Activated T-cell treated with anti-CD3 and anti-CD28 coated beads for 24 hours (primary cell): ENCODE data around the gene KRT2.
"Not testable (repeated sequence)": the region's sequence is repeated elsewhere in the genome, so short reads cannot be mapped to it uniquely, and the experiment has no call there.

Experiments
- DNase-seq: peaks from one replicate; pipeline ENCODE4 v3.0.0-alpha.2; 2020; ENCODE audit warnings: low read depth

The KRT2 gene

GRCh38 chr12:52684431-52684830 lies 32.4 kb upstream of the KRT2 start:
- DNase-seq: no peak

DNA sequence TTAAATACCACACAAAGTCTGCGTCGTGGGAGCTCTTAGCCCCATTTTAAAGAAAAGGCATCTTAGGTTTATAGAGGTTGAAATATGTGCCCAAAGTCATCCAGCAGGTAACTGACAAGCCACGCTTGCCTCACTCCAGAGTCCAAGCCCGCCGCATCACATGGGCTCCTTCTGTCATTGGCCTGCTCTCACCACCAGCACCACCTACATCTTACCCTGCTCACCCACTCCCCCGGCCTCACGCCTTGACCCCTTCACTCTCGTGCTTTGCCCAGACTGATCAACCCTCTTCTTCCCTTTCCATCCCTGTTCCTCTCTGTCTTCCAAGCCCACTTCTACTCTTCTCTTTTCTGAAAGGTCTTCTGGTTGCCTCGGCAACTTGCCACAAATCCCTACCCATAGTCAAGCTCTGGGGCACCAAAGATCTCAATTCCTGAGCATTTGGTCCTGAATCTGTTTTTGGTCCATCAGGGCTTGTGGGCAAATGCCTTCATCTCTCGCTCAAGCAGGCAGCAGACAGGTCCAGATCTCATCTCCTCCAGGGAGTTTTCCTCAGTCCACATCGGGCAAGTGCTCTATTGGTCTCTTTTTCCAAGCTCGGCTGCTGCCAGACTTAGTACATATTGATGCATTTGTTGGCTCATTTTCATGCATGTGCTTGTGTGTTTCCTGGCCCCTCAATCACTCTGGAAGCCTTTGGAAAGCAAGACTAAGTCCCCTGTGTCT lies 31.7 kb upstream of the KRT2 start:
- DNase-seq: no peak

DNA sequence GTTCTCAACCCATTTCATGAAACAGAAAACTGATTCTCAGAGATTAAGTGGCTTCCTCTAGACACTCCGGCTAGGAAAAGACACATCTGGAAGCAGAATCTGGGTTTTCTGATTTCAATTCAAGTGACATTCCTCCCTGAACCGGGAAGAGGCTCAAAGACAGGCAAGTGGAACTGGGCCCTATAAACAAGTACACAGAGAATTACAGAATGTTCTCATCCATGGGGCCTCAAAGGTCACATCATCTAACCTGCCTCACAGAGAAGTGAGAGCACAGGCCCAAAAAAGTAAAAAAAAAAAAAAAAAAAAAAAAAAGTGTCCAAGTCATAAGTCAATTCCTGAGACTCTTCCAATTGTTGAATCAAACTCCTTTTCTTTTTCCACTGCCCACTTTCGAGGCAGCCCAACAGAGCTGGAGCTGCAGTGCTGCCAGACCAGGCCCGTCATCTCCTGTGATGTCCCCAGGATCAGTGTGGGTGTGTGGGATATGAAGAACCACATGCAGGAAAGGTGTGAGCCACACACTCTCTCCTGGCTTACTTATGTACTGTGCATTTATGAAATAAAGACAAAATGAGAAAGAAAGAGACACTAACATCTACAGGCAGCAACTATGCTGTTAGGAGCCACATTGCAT lies 31.0 kb upstream of the KRT2 start:
- no peak for DNase-seq

DNA sequence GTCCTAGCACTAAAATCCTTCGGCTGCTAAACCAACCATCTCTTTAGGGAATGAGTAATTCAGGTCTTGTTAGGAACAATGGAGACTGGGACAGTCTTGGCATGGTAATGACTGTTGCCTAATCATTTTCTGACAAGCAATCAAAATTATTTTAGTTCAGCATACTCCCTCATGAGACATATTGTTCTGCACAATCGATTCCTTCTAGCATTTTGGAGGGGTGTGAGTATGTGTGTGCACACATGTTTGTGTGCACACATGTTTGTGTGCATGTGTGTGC lies 30.3 kb upstream of the KRT2 start:
- no peak for DNase-seq

DNA sequence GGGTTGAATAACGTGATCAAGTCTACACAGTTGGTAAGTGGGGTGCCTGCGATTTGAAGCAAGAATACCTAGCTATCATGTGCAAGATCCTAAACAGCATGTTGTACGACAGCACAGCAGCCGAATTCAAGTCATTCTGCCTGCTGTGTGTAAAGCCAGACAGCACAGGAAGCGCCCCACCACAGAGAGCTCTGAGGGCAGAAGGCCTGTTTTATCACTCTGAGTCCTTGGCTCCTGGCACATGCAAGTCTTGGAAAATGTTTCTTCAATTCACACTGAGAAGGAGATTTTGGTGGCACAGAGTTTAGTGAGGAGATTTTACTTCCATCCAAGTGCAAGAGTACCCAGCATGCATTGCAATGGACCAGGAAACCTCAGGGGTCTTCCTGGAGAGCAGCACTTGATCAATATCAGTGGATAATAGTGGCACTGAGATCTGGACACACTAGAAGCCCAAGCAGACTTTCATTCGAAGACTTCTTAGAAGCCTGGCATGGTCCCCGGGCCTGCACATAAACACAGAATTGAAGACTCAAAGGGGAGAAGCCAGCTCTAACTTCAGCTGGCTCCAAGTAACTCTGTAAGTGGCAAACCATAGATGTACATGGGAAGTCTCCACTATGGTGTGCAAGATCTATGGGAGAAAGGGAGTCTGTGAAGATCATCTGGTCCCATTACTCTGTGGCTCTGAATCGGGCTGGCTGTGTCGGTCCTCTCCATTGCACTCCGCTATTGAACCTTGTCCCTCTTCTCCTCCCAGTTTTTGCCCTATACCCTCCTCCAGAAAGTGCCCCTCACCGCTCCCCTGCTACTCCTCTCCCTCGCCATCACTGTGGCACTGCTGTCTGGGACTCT lies 29.7 kb upstream of the KRT2 start:
- DNase-seq: no peak

DNA sequence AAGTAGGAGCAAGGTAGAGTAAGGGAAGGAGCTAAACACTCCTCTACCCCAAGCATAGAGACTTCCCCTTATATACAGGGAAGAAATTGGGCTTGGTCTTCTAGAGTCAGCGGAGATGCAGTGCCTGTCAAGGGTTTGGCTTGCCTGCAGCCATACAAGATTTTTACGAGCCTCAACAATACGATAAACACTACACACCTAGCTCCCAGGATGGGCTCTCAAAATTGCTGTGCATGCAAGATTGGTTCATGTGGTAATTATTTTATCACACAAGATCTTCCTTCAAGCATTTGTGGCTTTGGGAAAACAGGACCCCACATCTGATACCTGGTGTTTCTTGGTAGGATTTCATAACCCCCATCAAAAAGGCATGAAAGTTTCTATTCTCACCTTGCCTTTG lies 28.4 kb upstream of the KRT2 start, which contains the start of gene KRT1:
KRT1 (minus strand) TSS at position 45 of the 400 bp plus-strand sequence. CDS start 59 bp downstream, outside the sequence.
- DNase-seq: no peak

- no peak for DNase-seq
Observed at GRCh38 chr12:52679875-52680274, 27.9 kb upstream of the KRT2 start.

GRCh38 chr12:52677671-52678070 lies 25.7 kb upstream of the KRT2 start:
- no peak for DNase-seq

DNA sequence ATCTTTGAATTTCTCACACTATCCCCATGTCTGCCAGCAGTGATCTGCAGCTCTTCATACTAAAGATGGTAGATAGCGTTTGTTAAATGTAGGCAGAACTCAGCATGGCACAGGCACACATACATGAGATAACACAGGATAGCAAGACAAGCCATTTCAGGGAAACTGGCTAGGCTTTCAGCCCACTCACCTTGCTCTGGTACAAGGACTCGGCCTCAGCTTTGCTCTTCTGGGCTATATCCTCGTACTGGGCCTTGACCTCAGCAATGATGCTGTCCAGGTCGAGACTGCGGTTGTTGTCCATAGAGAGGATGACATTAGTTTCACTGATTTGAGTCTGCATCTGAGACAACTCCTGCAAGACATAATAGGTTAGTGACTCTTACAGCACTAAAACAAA lies 25.1 kb upstream of the KRT2 start:
- no peak for DNase-seq

- DNase-seq: no peak
Observed at GRCh38 chr12:52676163-52676562, 24.2 kb upstream of the KRT2 start.

DNA sequence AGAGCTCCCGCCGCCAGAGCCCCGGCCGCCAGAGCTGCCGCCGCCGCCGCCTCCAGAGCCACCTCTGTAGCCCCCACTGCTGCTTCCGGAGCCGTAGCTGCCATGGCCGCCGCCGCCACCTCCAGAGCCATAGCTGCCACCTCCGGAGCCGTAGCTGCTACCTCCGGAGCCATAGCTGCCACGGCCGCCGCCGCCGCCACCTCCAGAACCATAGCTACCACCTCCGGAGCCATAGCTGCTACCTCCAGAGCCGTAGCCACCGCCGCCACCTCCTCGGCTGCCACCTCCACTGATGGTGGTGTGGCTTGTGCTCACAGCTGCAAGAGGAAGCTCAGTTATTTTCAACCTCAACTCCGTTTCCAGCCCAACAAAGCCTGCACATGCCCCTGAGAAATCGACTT lies 23.3 kb upstream of the KRT2 start:
- DNase-seq: no peak

GRCh38 chr12:52674433-52674775 lies 22.4 kb upstream of the KRT2 start:
- no peak for DNase-seq

GRCh38 chr12:52673713-52674432 lies 21.9 kb upstream of the KRT2 start:
- DNase-seq: no peak

GRCh38 chr12:52673217-52673616 lies 21.2 kb upstream of the KRT2 start:
- no peak for DNase-seq

DNA sequence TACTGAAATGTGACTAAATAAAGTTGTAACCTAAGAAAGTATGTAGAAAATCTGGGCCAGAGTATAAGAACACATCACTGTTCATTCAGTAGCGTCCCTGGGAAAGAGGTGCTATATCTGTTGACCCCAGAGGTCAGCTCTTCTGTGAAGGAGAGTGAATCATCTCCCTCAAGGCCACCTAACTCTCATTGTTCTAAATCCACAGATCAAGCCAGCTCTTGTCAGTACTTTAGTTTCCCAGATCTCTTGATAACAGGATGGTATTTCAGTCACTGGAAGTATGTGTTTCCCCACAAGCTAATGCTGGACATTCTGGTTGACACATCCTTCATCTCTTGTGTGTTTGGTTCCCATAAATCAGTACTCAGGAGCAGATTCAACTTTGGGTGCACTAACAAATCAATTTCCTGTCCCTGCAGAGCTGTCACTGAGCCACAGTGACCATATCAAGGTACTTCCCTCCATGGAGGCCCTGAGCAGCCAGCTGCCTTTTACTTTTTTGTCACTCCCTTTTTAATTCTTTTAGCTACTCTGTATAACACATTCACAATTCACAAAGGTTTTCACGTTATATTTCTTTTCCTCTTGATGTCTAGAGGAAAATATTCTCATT lies 20.4 kb upstream of the KRT2 start:
- DNase-seq: no peak

GRCh38 chr12:52670961-52671360 lies 18.9 kb upstream of the KRT2 start:
- no peak for DNase-seq

- no peak for DNase-seq
Observed at GRCh38 chr12:52670506-52670905, 18.5 kb upstream of the KRT2 start.

DNA sequence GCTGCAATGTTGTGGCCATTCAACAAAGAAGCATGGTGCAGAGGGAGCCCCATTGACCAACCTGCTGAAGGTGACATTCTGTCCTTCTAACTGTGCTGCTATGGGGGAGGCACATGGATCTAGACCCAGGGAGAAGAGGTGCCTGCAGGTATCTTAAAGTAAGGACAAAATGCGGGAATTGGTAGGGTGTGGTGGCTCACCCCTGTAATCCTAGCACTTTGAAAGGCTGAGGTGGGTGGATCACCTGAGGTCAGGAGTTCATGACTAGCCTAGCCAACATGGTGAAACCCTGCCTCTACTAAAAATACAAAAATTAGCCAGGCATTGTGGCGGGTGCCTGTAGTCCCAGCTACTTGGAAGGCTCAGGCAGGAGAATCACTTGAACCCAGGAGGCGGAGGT lies 17.9 kb upstream of the KRT2 start:
- DNase-seq: not testable (repeated sequence)

DNA sequence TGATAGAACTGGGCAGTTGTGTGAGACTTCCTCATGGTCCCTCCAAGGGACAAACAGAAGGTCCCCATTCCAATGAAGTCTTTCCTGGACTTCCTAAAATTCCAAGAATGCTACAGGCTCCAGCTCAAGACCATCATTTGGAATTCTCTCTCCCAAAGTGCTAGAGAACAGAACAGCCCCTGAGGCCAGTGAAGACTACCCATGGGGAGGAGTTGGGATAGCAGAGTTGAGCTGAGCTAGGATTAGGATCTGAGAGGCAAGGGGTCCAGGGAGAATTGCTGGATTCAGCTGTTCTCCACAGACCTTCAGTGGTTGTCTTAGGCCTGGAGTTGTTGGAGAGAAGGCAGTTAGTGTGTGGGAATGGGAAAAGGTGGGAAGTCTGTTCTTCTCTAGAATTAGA lies 17.4 kb upstream of the KRT2 start:
- no peak for DNase-seq

DNA sequence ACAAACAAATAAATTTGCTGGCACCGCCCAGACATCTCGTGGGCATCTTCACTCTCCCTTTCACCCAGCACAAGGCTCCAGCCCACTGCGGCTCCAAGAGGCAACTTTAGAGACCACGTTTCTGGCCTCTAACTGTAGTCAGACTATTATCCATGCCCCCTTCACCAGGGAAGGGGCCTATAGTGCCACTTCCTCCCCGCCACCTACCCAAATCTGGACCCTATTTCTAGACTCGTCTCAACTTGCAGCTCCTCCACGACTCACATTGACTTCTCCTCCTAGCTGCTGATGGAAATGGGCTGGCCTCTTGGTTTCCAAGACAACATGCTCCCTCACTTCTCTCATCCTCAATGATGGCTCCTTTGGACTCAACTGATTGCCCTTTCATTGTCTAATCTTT lies 15.9 kb upstream of the KRT2 start:
- no peak for DNase-seq

GRCh38 chr12:52667509-52667908 lies 15.5 kb upstream of the KRT2 start:
- no peak for DNase-seq

- no peak for DNase-seq
Observed at GRCh38 chr12:52666471-52666870, 14.5 kb upstream of the KRT2 start.
